Measurements from ENCODE around the gene SH3RF1.
A peak's percentile ranks its signal among the peaks of the same experiment; 100 is the strongest.
"Not testable (repeated sequence)": the region's sequence is repeated elsewhere in the genome, so short reads cannot be mapped to it uniquely, and the experiment has no call there.

The SH3RF1 gene

GRCh38 chr4:169270810-169271691 lies at the start of gene SH3RF1:
SH3RF1 (minus strand) TSS chr4:169270956; CDS start chr4:169269212, 1,744 bp downstream.
- peak; percentile 95 for DNase-seq (ENCODE audit: low spot score)

- peak; percentile 23 for DNase-seq (ENCODE audit: low spot score)
Measured at GRCh38 chr4:169315530-169316343, 45.0 kb upstream of the SH3RF1 start.

GRCh38 chr4:169314906-169315305 lies 44.1 kb upstream of the SH3RF1 start:
- DNase-seq (ENCODE audit: low spot score): no peak

- no peak for DNase-seq (ENCODE audit: low spot score)
Measured at GRCh38 chr4:169313732-169314131, 43.0 kb upstream of the SH3RF1 start.

- no peak for DNase-seq (ENCODE audit: low spot score)
Measured at GRCh38 chr4:169312690-169313422, 42.1 kb upstream of the SH3RF1 start.

- peak; percentile 54 for DNase-seq (ENCODE audit: low spot score)
Measured at GRCh38 chr4:169311643-169312365, 41.0 kb upstream of the SH3RF1 start.

GRCh38 chr4:169309326-169309967 lies 38.7 kb upstream of the SH3RF1 start:
- no peak for DNase-seq (ENCODE audit: low spot score)

- no peak for DNase-seq (ENCODE audit: low spot score)
Measured at GRCh38 chr4:169307576-169307975, 36.8 kb upstream of the SH3RF1 start.

GRCh38 chr4:169305651-169306050 lies 34.9 kb upstream of the SH3RF1 start:
- no peak for DNase-seq (ENCODE audit: low spot score)

GRCh38 chr4:169305173-169305572 lies 34.4 kb upstream of the SH3RF1 start:
- no peak for DNase-seq (ENCODE audit: low spot score)

- no peak for DNase-seq (ENCODE audit: low spot score)
Measured at GRCh38 chr4:169295822-169296221, 25.1 kb upstream of the SH3RF1 start.

GRCh38 chr4:169293343-169294176 lies 22.8 kb upstream of the SH3RF1 start:
- DNase-seq (ENCODE audit: low spot score): no peak

- DNase-seq (ENCODE audit: low spot score): not testable (repeated sequence)
Measured at GRCh38 chr4:169287983-169288382, 17.2 kb upstream of the SH3RF1 start.

- DNase-seq (ENCODE audit: low spot score): no peak
Measured at GRCh38 chr4:169286562-169287301, 16.0 kb upstream of the SH3RF1 start.

- DNase-seq (ENCODE audit: low spot score): peak; percentile 78
Measured at GRCh38 chr4:169283114-169283509, 12.4 kb upstream of the SH3RF1 start.

- no peak for DNase-seq (ENCODE audit: low spot score)
Measured at GRCh38 chr4:169282429-169283113, 11.8 kb upstream of the SH3RF1 start.

GRCh38 chr4:169279108-169279507 lies 8.4 kb upstream of the SH3RF1 start:
- DNase-seq (ENCODE audit: low spot score): no peak

GRCh38 chr4:169278624-169279023 lies 7.9 kb upstream of the SH3RF1 start:
- no peak for DNase-seq (ENCODE audit: low spot score)

- DNase-seq (ENCODE audit: low spot score): not testable (repeated sequence)
Measured at GRCh38 chr4:169277838-169278237, 7.1 kb upstream of the SH3RF1 start.

All from GM03348 (cell line).